Measurements from ENCODE around the gene PRSS12. TPM values are rescaled to one million over a fixed set of nuclear protein-coding genes. Genes with fewer than 3 reads are reported as not detected.
"Not testable (repeated sequence)": the region's sequence is repeated elsewhere in the genome, so short reads cannot be mapped to it uniquely, and the experiment has no call there.

PRSS12 gene
- total RNA-seq, 2 experiments from 2014 or later: not detected

- POLR2A ChIA-PET: no interaction called here
- CTCF ChIA-PET: no interaction called here
These were observed 72.8 kb downstream of the PRSS12 start for GRCh38 chr4:118279920-118280432.

DNA sequence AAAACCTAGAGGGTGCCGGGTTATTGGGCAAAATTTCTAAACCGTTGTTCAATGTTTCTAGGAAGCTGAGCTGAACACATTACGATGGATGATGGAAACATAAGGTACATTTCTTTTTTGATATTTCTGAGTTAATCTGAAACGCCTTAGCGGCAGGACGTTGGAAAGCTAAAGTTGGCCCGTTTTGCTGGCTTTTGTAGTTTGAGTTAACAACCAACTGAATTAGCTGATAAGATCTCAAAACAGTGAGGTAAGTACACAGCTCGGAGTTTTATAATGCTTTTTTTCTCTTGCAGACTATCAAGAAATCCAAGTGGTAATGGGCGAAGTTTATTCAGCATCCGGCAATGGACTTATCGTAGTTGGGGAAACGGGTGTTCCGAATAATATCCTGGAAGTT is 73.5 kb downstream of the PRSS12 start:
- ChIA-PET POLR2A (no interaction called here), CTCF (no interaction called here)

- ChIA-PET CTCF (no interaction called here), POLR2A (no interaction called here)
These were observed 74.1 kb downstream of the PRSS12 start for GRCh38 chr4:118278473-118279274.

GRCh38 chr4:118277243-118277642 is 75.6 kb downstream of the PRSS12 start:
- POLR2A ChIA-PET: no interaction called here
- CTCF ChIA-PET: no interaction called here

- ChIA-PET POLR2A (no interaction called here), CTCF (no interaction called here)
These were observed 76.2 kb downstream of the PRSS12 start for GRCh38 chr4:118276580-118276979.

GRCh38 chr4:118273642-118274041 is 79.2 kb downstream of the PRSS12 start:
- ChIA-PET POLR2A (no interaction called here), CTCF (no interaction called here)

GRCh38 chr4:118271788-118272187 is 81.0 kb downstream of the PRSS12 start:
- POLR2A ChIA-PET: no interaction called here
- CTCF ChIA-PET: no interaction called here

DNA sequence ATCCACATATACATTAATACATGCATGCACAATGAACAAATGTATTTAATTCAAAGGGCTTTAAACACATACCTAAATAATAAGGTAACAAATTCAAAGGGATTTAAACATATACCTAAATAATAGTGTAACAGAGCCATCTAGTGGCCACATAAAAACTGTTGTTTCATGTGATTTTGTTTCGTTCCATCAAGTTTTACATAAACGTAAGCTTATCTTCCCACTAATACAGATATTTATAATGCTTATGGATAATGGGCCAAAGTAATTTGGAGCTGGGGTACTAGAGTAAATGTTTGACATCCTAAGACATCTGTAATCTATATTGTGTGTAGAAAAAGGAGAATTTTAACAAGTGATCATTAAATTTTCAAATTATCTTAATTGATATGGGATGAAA is 82.3 kb downstream of the PRSS12 start:
- CTCF ChIA-PET: interaction anchor here (0.6 kb wide), 1 partner anchor 1402 kb away, joined by 3 read pairs; no protein-coding TSS in a partner anchor
- POLR2A ChIA-PET: no interaction called here

- ChIA-PET CTCF (no interaction called here), POLR2A (no interaction called here)
These were observed 84.0 kb downstream of the PRSS12 start for GRCh38 chr4:118268780-118269179.

DNA sequence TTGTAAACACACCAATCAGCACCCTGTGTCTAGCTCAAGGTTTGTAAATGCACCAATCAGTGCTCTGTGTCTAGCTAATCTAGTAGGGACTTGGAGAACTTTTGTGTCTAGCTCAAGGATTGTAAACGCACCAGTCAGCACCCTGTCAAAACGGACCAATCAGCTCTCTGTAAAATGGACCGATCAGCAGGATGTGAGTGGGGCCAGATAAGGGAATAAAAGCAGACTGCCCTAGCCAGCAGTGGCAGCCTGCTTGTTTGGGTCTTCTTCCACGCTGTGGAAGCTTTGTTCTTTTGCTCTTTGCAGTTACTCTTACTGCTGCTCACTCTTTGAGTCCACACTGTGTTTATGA is 86.7 kb downstream of the PRSS12 start:
- CTCF ChIA-PET, POLR2A ChIA-PET: not testable (repeated sequence)

DNA sequence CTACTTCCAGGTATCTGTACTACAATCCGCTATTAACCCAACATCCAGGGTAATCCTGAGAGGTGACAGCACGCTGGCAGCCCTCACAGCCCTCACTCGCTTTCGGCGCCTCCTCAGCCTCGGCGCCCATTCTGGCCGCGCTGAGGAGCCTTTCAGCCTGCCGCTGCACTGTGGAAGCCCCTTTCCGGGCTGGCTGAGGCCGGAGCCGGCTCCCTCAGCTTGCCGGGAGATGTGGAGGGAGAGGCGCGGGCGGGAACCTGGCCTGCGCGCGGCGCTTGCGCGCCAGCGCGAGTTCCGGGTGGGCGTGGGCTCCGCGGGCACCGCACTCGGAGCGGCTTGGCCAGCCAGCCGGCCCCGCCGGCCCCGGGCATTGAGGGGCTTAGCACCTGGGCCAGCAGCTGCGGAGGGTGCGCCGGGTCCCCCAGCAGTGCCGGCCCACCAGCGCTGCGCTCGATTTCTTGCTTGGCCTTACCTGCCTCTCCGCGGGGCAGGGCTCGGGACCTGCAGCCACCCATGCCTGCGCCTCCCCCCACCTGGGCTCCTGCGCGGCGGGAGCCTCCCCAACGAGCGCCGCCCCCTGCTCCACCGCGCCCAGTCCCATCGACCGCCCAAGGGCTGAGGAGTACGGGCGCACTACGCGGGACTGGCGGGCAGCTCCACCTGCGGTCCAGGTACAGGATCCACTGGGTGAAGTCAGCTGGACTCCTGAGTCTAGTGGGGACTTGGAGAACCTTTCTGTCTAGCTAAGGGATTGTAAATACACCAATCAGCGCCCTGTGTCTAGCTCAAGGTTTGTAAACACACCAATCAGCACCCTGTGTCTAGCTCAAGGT is 87.3 kb downstream of the PRSS12 start:
- POLR2A ChIA-PET: no interaction called here
- CTCF ChIA-PET: no interaction called here

GRCh38 chr4:118264096-118264495 is 88.7 kb downstream of the PRSS12 start:
- ChIA-PET CTCF (no interaction called here), POLR2A (no interaction called here)

DNA sequence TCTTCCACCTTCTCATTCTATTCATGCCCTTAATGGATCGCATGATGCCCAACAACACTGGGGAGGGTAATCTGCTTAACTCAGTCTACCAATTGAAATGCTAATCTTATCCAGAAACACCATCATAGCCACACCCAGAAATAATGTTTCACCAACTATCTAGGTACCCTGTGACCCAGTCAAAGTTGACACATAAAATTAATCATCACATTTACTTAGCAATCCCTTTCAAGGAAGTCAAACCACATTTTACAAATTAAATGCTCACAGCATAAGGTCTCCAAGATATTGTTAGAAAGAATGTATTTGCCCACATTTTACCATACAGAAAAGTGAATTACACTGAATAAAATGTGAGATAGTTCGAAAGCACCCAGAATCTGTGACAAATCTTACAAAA is 92.5 kb downstream of the PRSS12 start:
- CTCF ChIA-PET: no interaction called here
- POLR2A ChIA-PET: no interaction called here

GRCh38 chr4:118259111-118259510 is 93.7 kb downstream of the PRSS12 start:
- ChIA-PET POLR2A (no interaction called here), CTCF (no interaction called here)

DNA sequence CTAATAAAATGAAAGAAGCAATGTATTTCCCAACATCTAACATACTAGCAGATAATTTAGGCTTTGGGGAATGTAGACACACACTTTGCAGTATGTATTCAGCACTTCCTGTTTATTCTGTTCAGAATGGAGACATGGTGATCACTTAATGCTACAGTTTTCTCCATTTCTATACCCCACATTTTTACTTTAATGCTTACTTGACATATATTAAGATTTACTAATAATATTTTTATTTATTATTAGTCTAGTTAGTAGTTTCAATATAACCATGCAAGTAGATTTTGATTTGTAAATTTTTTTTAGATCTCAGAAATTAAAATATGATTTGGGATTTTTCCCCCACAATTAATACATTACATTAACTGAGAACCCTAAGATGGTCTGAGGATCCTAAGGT is 98.4 kb downstream of the PRSS12 start:
- ChIA-PET CTCF (no interaction called here), POLR2A (interaction anchor here (0.7 kb wide), 1 partner anchor 125 kb away, joined by 4 read pairs; no protein-coding TSS in a partner anchor)

DNA sequence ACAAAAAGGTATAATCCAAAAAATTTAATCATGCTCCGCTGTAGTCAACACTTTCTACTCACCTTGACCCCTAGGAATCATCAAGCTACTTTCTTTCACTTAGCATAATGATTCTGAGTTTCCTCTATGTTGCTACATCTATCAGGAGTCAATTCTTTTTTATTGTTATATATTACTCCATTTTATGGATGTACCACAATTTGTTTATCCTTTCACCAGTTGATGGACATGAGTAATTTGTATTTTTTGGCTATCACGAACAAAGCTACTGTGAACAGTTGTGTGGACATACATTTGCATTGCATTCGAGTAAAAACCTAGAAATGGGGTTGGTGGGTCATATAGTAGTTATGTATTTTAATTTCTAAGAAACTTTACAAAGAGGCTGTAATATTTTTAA is 102.9 kb downstream of the PRSS12 start:
- POLR2A ChIA-PET: no interaction called here
- CTCF ChIA-PET: no interaction called here

GRCh38 chr4:118237531-118237930 is 115.3 kb downstream of the PRSS12 start:
- POLR2A ChIA-PET: no interaction called here
- CTCF ChIA-PET: no interaction called here

GRCh38 chr4:118235566-118236120 is 117.2 kb downstream of the PRSS12 start:
- POLR2A ChIA-PET: no interaction called here
- CTCF ChIA-PET: no interaction called here

Measured in activated CD8-positive, alpha-beta memory T cell treated with anti-CD3 and anti-CD28 coated beads for 36 hours (primary cell).